Ramos (cell line): ENCODE results near the gene LDAF1.
"Not testable (repeated sequence)": the region's sequence is repeated elsewhere in the genome, so short reads cannot be mapped to it uniquely, and the experiment has no call there.

ENCODE experiments used
- in situ Hi-C: fragments of 300-500 bp; cut with MboI; formaldehyde crosslinking; loops from one replicate; pipeline ENCODE4 v1.14.3; 2022; ENCODE audit warnings: low sequenced_read_pairs; ENCODE audit not compliant: unreplicated experiment

The LDAF1 gene

DNA sequence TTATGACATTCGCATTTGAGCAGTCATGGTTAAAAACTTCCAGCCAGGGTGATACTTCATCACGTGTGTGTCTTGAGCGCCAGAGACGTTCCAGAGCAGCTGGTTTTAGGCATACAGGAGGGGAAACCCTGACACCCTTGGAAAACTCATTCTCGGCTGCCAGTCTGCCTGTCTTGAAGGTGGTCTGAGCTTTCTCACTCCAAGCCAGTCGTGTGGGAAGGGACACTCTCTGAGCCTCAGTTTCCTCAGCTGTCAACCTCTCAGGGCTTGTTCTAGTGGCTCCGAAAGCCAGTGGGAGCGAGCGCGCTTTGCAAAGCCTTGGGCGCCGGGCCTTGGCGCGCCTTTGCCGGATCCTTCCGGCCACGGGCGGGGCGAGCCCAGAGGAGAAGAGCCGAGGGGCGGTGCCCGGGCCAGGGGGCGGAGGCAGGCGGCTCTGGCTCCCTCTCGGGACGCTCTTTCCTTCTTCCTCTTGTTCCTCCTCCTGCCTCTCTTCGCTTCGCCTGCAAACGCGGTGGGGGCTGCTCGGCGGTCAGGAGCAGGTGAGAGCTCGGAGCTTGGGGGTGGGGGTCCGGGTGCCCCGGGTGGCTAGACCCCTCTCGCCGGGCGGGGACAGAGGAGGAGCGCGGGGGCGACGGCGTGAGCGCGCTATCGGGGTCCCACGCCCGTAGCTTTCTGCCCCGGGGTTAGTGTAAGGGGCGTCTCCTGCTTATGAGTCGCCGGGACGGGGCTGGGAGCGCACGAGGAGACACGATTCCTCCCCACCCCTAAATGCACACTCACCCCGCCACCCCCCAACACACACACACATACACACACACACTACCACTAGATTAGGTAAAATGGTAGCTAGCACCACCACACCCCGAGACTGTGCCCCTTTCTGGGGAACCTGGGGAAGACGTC, at the start of gene LDAF1:
TSS of gene LDAF1 (plus strand) at position 467 of the 903 bp plus-strand sequence. CDS start 2,509 bp downstream, outside the sequence.
- in situ Hi-C loops: loop anchor here (10.0 to 25.0 kb wide), 2 partner anchors 416 to 1179 kb away; no protein-coding TSS in a partner anchor

GRCh38 chr16:21115551-21115950, 42.9 kb upstream of the LDAF1 start:
- in situ Hi-C loops: not testable (repeated sequence)

GRCh38 chr16:21116148-21116693, 42.3 kb upstream of the LDAF1 start:
- in situ Hi-C loops: no loop called here

DNA sequence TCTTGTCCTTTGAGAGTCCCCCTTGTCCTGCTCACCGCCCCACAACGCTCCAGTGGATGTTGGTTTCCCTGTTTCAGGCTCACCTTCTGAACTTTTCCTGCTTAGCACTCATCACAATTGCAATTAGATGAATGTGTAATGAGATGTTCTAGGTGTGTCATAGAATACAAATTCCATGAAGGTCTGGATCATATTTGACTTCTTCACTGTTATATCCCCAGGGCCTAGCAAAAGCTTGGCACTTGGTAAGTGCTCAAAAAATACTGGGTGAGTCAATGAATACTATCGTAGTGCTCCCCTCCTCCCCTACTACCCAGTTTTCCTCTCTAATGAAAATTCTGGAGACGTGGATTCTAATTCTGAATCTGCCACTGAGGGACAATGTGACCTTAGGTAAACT, 40.9 kb upstream of the LDAF1 start:
- in situ Hi-C loops: no loop called here

DNA sequence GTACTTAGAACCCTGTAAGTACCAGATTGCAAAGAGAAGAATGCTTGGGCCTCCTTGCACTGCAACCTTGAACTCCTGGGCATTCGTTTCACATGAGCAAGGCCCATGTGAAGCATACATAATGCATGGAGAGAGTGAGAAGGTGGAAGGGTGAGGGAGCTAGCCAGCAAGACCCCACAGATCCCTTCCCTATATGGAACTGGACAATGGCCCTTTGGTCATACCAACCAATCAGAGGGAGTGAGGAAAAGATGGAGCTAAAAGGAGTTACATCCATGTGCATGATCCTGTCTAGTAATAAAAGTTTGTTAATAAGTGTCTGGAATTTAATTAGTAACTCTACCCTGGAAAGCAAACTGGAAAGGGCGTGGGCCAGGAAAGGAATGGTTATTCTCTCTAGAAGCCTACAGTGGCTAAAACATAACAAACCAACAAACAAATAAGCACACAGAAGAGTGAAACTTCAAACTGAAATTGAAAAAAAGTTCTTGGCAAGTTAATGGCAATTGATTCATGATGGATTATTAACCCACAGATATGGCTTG, 37.4 kb upstream of the LDAF1 start:
- in situ Hi-C loops: no loop called here

- in situ Hi-C loops: no loop called here
Measured at GRCh38 chr16:21125191-21125590, 33.3 kb upstream of the LDAF1 start.

DNA sequence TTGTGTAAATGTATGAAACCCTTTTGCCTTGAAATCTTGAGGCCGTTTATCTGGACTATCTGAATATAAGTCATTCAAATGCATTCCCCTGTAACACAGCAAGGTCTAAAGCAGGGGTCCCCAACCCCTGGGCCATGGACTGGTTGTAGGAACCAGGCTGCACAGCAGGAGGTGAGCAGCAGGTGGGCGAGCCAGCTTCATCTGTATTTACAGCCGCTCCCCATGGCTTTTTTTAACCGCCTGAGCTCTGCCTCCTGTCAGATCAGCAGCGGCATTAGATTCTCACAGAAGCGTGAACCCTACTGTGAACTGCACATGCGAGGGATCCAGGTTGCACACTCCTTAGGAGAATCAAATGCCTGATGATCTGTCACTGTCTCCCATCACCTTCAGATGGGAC, 32.0 kb upstream of the LDAF1 start:
- in situ Hi-C loops: no loop called here

DNA sequence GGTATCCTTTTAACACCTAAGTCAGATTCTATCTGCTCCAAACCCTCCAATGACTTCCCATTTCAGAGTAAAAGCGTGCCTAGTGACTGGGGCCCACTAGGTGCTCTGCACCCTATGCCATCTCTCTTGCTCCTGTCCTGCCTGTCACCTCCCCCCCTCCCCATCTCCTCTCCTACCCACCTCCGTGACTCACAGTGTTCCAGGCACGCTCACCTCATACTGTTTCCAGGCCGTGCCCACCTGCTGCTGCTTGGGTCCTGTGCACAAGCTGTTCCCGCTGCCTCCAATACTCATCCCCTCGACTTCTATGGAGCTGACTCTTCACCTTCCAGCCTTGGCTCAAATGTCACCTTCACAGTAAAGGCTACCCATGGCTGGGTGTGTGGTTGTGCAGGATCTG, 29.5 kb upstream of the LDAF1 start:
- in situ Hi-C loops: no loop called here

GRCh38 chr16:21130811-21131210, 27.7 kb upstream of the LDAF1 start:
- in situ Hi-C loops: no loop called here

- in situ Hi-C loops: no loop called here
Measured at GRCh38 chr16:21134053-21134452, 24.4 kb upstream of the LDAF1 start.

GRCh38 chr16:21145738-21146137, 12.7 kb upstream of the LDAF1 start:
- in situ Hi-C loops: no loop called here

GRCh38 chr16:21150375-21151001, 8.0 kb upstream of the LDAF1 start, which contains the start of gene DNAH3:
DNAH3 (minus strand) TSS chr16:21150846; CDS start chr16:21150319, 527 bp downstream.
- in situ Hi-C loops: loop anchor here (10.0 to 25.0 kb wide), 2 partner anchors 424 to 1187 kb away; no protein-coding TSS in a partner anchor

DNA sequence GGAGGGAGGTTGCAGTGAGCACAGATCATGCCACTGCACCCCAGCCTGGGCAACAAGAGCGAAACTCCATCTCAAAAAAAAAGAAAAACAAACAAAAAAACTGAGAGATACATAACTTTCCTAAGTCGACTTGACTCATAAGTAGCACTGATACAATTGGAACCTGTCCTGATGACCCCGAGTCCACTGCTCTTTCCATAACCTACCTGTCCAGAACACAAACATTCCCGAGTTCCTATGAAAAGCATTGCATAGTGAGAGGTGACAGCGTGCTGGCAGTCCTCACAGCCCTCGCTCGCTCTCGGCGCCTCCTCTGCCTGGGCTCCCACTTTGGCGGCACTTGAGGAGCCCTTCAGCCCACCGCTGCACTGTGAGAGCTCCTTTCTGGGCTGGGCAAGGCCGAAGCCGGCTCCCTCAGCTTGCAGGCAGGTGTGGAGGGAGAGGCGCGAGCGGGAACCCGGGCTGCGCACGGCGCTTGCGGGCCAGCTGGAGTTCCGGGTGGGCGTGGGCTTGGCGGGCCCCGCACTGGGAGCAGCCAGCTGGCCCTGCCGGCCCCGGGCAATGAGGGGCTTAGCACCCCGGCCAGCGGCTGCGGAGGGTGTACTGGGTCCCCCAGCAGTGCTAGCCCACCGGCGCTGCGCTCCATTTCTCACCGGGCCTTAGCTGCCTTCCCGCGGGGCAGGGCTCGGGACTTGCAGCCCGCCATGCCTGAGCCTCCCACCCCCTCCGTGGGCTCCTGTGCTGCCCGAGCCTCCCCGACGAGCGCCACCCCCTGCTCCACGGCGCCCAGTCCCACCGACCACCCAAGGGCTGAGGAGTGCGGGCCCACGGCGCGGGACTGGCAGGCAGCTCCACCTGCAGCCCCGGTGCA, 6.1 kb upstream of the LDAF1 start:
- in situ Hi-C loops: loop anchor here (10.0 to 25.0 kb wide), 2 partner anchors 422 to 1185 kb away; no protein-coding TSS in a partner anchor

- in situ Hi-C loops: loop anchor here (10.0 to 25.0 kb wide), 2 partner anchors 422 to 1184 kb away; no protein-coding TSS in a partner anchor
Measured at GRCh38 chr16:21153124-21153729, 5.2 kb upstream of the LDAF1 start.

GRCh38 chr16:21156011-21156410, 2.5 kb upstream of the LDAF1 start:
- in situ Hi-C loops: loop anchor here (10.0 to 25.0 kb wide), 2 partner anchors 419 to 1181 kb away; no protein-coding TSS in a partner anchor

- in situ Hi-C loops: loop anchor here (10.0 to 25.0 kb wide), 2 partner anchors 418 to 1180 kb away; no protein-coding TSS in a partner anchor
Measured at GRCh38 chr16:21156767-21157467, 1.6 kb upstream of the LDAF1 start.

- in situ Hi-C loops: loop anchor here (10.0 to 25.0 kb wide), 2 partner anchors 417 to 1180 kb away; no protein-coding TSS in a partner anchor
Measured at GRCh38 chr16:21157632-21158031, 842 bp upstream of the LDAF1 start.

- in situ Hi-C loops: loop anchor here (10.0 to 25.0 kb wide), 2 partner anchors 415 to 1178 kb away; no protein-coding TSS in a partner anchor
Measured at GRCh38 chr16:21159281-21159951, 942 bp downstream of the LDAF1 start.
